ENCODE results near the gene TSPAN32. TPM values are rescaled to one million over a fixed set of nuclear protein-coding genes. Genes with fewer than 3 reads are reported as not detected.

Gene TSPAN32
- polyA plus RNA-seq, 1 experiment = 0.42 TPM

DNA sequence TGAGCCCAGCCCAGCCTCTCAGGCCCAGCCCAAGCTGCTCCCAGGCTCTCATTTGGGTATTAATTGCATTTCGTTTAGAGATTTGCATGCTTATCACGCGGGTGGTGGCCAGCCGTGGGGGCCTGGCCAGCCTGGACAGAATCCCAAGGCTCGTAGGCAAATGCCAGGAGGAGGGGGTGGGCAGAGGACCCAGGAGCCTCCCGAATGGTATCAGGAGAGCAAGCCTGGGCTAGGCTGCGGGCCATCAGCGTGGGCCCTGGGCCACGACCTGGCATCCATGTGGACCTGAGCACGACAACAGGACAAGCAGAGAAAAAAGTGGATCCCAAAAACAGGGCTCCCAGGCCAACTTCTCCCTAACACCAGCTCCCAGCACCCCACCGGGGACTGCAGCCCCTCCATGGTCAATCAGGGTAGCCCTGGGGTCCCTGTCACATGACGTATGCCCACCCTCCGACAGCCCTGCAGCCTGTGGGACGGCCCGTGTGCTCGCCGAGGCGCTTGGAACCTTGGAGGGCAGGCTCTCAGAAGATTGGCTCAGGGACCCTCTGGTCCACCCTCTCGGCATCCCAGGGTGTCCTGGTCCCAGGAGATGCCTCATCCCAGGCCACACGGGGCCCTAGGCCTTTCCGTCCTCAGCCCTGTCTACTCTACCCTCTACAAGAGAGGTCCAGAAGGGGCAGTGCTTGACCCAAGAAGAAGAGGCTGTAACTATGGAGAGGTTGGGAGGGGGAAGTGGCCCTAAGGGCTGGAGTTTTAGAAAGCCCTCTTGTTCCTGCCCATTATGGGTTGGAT, 40.2 kb upstream of the TSPAN32 start:
- H3K36me3 ChIP-seq (ENCODE audit: control insufficient read depth, insufficient read depth, low read length) = no peaks in the 10 kb centered on the region
- ChIA-PET CTCF (interaction anchor here (1.3 kb wide), 1 partner anchor 159 kb away, joined by 3 read pairs; no protein-coding TSS in a partner anchor), POLR2A (no interaction called here)
- H3K4me3 ChIP-seq (ENCODE audit: low read depth, low read length) = no peak overlapping the region
- peaks cover 4% of the 10 kb centered on the region for H3K27me3 ChIP-seq (ENCODE audit: control insufficient read depth, insufficient read depth, low read length)
- TF ChIP-seq, protein P1, sequence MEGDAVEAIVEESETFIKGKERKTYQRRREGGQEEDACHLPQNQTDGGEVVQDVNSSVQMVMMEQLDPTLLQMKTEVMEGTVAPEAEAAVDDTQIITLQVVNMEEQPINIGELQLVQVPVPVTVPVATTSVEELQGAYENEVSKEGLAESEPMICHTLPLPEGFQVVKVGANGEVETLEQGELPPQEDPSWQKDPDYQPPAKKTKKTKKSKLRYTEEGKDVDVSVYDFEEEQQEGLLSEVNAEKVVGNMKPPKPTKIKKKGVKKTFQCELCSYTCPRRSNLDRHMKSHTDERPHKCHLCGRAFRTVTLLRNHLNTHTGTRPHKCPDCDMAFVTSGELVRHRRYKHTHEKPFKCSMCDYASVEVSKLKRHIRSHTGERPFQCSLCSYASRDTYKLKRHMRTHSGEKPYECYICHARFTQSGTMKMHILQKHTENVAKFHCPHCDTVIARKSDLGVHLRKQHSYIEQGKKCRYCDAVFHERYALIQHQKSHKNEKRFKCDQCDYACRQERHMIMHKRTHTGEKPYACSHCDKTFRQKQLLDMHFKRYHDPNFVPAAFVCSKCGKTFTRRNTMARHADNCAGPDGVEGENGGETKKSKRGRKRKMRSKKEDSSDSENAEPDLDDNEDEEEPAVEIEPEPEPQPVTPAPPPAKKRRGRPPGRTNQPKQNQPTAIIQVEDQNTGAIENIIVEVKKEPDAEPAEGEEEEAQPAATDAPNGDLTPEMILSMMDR (IDR thresholded peaks at IDR 0.05; ENCODE audit: insufficient read depth, low read depth, low read length) = no peak
- no peak for DNase-seq (ENCODE audit: low read depth)

DNA sequence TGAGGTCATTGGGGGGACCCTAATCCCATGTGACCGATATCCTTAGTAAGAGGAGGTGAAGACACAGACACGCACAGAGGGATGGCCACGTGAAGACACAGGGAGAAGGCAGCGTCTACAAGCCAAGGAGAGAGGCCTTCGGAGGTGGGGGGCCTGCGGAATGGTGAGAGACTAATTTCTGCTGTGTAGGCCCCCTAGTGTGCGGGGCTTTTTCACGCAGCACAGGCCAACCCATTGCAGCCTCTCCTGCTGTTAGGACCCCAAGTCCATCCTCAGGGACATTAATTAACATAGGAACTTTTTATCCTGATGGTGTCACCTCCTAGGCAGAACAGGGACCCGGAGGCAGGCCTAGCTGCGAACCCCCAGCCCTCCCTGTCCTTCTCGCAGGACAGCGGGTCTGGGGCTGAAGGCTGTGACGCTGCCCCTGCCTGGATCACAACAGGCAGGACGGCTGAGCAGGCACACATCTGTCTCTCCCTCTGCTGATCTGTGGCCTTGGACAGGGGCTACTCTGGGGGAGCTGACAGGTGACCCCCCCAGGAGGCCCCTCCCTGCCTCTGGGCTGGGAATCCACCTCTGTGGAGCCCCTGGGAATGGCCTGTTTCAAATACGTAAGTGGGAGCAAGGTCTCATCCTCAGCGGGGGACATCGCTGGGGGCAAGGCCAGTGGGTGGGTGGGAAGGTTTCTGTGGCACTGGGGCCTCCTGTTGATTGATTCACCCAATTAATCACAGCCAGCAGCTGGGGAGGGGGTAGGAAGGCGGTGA, 39.3 kb upstream of the TSPAN32 start:
- no peak for DNase-seq (ENCODE audit: low read depth)
- TF ChIP-seq, protein P1 (IDR thresholded peaks at IDR 0.05; ENCODE audit: insufficient read depth, low read depth, low read length) = no peak
- Histone ChIP-seq H3K36me3 (ENCODE audit: control insufficient read depth, insufficient read depth, low read length) (no peaks in the 10 kb centered on the region), H3K4me3 (ENCODE audit: low read depth, low read length) (no peak overlapping the region), H3K27me3 (ENCODE audit: control insufficient read depth, insufficient read depth, low read length) (peaks cover 4% of the 10 kb centered on the region)
- ChIA-PET POLR2A (no interaction called here), CTCF (interaction anchor here (1.4 to 1.8 kb wide), 2 partner anchors 15 to 157 kb away, joined by 4 read pairs; no protein-coding TSS in a partner anchor)

DNA sequence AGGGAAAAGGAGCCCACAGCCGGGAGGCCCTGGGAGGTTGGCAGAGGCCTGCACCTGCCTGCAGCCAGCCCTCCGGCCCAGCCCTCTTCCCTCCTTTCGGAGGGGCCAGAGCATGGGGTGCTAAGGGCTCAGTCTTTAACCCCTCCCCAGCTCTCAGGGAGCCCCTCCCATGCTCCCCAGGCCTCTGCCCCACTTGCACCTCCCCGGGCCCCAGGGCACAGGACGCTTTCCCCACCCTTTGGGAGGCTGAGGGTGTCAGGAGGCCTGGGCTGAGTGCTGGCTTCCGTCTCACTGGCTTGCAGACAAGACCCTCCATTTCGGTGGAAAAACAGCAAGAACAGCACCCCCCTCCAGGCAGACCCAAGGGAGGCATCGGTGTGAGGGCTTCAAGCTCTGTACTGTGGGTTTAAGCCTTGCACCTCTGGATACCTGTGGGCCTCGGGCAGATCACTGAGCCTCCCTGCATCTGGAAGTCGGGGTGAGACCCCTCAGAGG, 38.7 kb upstream of the TSPAN32 start:
- DNase-seq (ENCODE audit: low read depth) = no peak
- ChIA-PET CTCF (interaction anchor here (1.4 to 1.8 kb wide), 2 partner anchors 14 to 157 kb away, joined by 4 read pairs; no protein-coding TSS in a partner anchor), POLR2A (no interaction called here)
- H3K4me3 ChIP-seq (ENCODE audit: low read depth, low read length) = no peak overlapping the region
- peaks cover 5% of the 10 kb centered on the region for H3K27me3 ChIP-seq (ENCODE audit: control insufficient read depth, insufficient read depth, low read length)
- H3K36me3 ChIP-seq (ENCODE audit: control insufficient read depth, insufficient read depth, low read length) = no peaks in the 10 kb centered on the region
- TF ChIP-seq, protein P1 (IDR thresholded peaks at IDR 0.05; ENCODE audit: insufficient read depth, low read depth, low read length) = no peak

- H3K27me3 ChIP-seq (ENCODE audit: control insufficient read depth, insufficient read depth, low read length) = peaks cover 10% of the 10 kb centered on the region
- DNase-seq (ENCODE audit: low read depth) = no peak
- H3K36me3 ChIP-seq (ENCODE audit: control insufficient read depth, insufficient read depth, low read length) = no peaks in the 10 kb centered on the region
- H3K4me3 ChIP-seq (ENCODE audit: low read depth, low read length) = no peak overlapping the region
- ChIA-PET POLR2A (no interaction called here), CTCF (interaction anchor here (1.4 to 1.8 kb wide), 2 partner anchors 13 to 156 kb away, joined by 4 read pairs; no protein-coding TSS in a partner anchor)
- TF ChIP-seq, protein P1 (IDR thresholded peaks at IDR 0.05; ENCODE audit: insufficient read depth, low read depth, low read length) = no peak
Observed at GRCh38 chr11:2263724-2264360, 38.0 kb upstream of the TSPAN32 start.

All from BJ (cell line).